C4-2B (cell line): ENCODE results near the gene CEP20.

ENCODE experiments used
- H3K27ac ChIP-seq: fragments of 450-650 bp; 2 replicates; pipeline ENCODE4 v1.5.1; 2017
- CTCF ChIP-seq: fragments of 450-650 bp; conservative IDR thresholded peaks from 2 replicates; pipeline ENCODE4 v1.5.1; 2017; ENCODE audit warnings: mild to moderate bottlenecking
- ZFX ChIP-seq: fragments of 450-650 bp; IDR thresholded peaks from 2 replicates; pipeline ENCODE4 v1.6.1; 2017

Gene CEP20

GRCh38 chr16:15881794-15882379 is 6.5 kb downstream of the CEP20 start:
- no peak overlapping the region for H3K27ac ChIP-seq
- no peak for TF ChIP-seq CTCF
- TF ChIP-seq ZFX: no peak

GRCh38 chr16:15880434-15881308 is 7.7 kb downstream of the CEP20 start:
- H3K27ac ChIP-seq: no peak overlapping the region
- no peak for TF ChIP-seq CTCF
- no peak for TF ChIP-seq ZFX

- H3K27ac ChIP-seq: peak overlapping the region; percentile 49; the same call in 1 of the 2 replicates
- TF ChIP-seq CTCF: no peak
- no peak for TF ChIP-seq ZFX
Observed at GRCh38 chr16:15879255-15879811, 9.1 kb downstream of the CEP20 start.

- TF ChIP-seq CTCF (no peak), ZFX (no peak)
- no peak overlapping the region for H3K27ac ChIP-seq
Observed at GRCh38 chr16:15876503-15876902, 11.9 kb downstream of the CEP20 start.

- peak; percentile 89 for TF ChIP-seq CTCF
- TF ChIP-seq ZFX: no peak
- peak overlapping the region; percentile 74 for H3K27ac ChIP-seq
Observed at GRCh38 chr16:15874745-15875314, 13.6 kb downstream of the CEP20 start.

GRCh38 chr16:15873737-15874136 is 14.7 kb downstream of the CEP20 start:
- no peak overlapping the region for H3K27ac ChIP-seq
- TF ChIP-seq CTCF: no peak
- TF ChIP-seq ZFX: no peak

GRCh38 chr16:15873301-15873700 is 15.1 kb downstream of the CEP20 start:
- no peak overlapping the region for H3K27ac ChIP-seq
- TF ChIP-seq CTCF (no peak), ZFX (no peak)
